Measurements from ENCODE around the gene RUNX3.

- TF ChIP-seq, protein P1, sequence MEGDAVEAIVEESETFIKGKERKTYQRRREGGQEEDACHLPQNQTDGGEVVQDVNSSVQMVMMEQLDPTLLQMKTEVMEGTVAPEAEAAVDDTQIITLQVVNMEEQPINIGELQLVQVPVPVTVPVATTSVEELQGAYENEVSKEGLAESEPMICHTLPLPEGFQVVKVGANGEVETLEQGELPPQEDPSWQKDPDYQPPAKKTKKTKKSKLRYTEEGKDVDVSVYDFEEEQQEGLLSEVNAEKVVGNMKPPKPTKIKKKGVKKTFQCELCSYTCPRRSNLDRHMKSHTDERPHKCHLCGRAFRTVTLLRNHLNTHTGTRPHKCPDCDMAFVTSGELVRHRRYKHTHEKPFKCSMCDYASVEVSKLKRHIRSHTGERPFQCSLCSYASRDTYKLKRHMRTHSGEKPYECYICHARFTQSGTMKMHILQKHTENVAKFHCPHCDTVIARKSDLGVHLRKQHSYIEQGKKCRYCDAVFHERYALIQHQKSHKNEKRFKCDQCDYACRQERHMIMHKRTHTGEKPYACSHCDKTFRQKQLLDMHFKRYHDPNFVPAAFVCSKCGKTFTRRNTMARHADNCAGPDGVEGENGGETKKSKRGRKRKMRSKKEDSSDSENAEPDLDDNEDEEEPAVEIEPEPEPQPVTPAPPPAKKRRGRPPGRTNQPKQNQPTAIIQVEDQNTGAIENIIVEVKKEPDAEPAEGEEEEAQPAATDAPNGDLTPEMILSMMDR (IDR thresholded peaks at IDR 0.05 in 8 of 11, conservative IDR thresholded peaks at IDR 0.05 in 3 of 11) = no peak
- TF ChIP-seq POLR2A (IDR thresholded peaks at IDR 0.05) = no peak
Observed at GRCh38 chr1:24906760-24907490, 23.2 kb downstream of the RUNX3 start.
